Activated effector memory CD4-positive, alpha-beta T cell treated with Interleukin-2 at 50 U/mL for 16 hours (primary cell): ENCODE results near the gene HES4.

Source experiments
- DNase-seq: peaks from one replicate; pipeline ENCODE4 v3.0.0-alpha.2; 2020

HES4 gene

GRCh38 chr1:999725-1000356, at the start of gene HES4:
Gene HES4 (minus strand): TSS chr1:1000097. CDS start chr1:999973, 124 bp downstream.
- DNase-seq = peak; percentile 13

GRCh38 chr1:1048765-1049164, 48.9 kb upstream of the HES4 start:
- DNase-seq = no peak

GRCh38 chr1:1047963-1048362, 48.1 kb upstream of the HES4 start:
- DNase-seq = no peak

GRCh38 chr1:1047407-1047806, 47.5 kb upstream of the HES4 start:
- DNase-seq = no peak

GRCh38 chr1:1046767-1047166, 46.9 kb upstream of the HES4 start:
- DNase-seq = no peak

- DNase-seq = no peak
These were observed 46.3 kb upstream of the HES4 start for GRCh38 chr1:1046243-1046642.

GRCh38 chr1:1045129-1045528, 45.2 kb upstream of the HES4 start:
- no peak for DNase-seq

GRCh38 chr1:1044455-1045078, 44.7 kb upstream of the HES4 start:
- DNase-seq = no peak

GRCh38 chr1:1043921-1044320, 44.0 kb upstream of the HES4 start:
- no peak for DNase-seq

- DNase-seq = no peak
These were observed 43.5 kb upstream of the HES4 start for GRCh38 chr1:1043411-1043810.

- no peak for DNase-seq
These were observed 42.9 kb upstream of the HES4 start for GRCh38 chr1:1042835-1043234.

GRCh38 chr1:1041873-1042272, 42.0 kb upstream of the HES4 start:
- no peak for DNase-seq

GRCh38 chr1:1041092-1041523, 41.2 kb upstream of the HES4 start:
- DNase-seq = no peak

- DNase-seq = peak; percentile 70
These were observed 40.4 kb upstream of the HES4 start for GRCh38 chr1:1040004-1040991.

- DNase-seq = no peak
These were observed 39.4 kb upstream of the HES4 start for GRCh38 chr1:1039145-1039910.

- DNase-seq = no peak
These were observed 38.8 kb upstream of the HES4 start for GRCh38 chr1:1038694-1039093.

- DNase-seq = no peak
These were observed 37.8 kb upstream of the HES4 start for GRCh38 chr1:1037366-1038327.

- DNase-seq = no peak
These were observed 35.5 kb upstream of the HES4 start for GRCh38 chr1:1035291-1035943.

GRCh38 chr1:1034439-1034781, 34.5 kb upstream of the HES4 start:
- no peak for DNase-seq

GRCh38 chr1:1033731-1034438, 34.0 kb upstream of the HES4 start:
- no peak for DNase-seq
